Parathyroid adenoma (tissue), 2 donors: ENCODE results near the gene SLC8A3.

ENCODE experiments used
- H2AFZ ChIP-seq: fragments of 300-600 bp; sonication (generic); one replicate; pipeline ENCODE4 v1.7.0; 2017; ENCODE audit warnings: antibody characterized with exemption, mild to moderate bottlenecking
- H3K27ac ChIP-seq: fragments of 300-600 bp; sonication (generic); one replicate; pipeline ENCODE4 v1.7.0; 2017
- H3K27me3 ChIP-seq: fragments of 300-600 bp; sonication (generic); one replicate; pipeline ENCODE4 v1.7.0; 2017; ENCODE audit warnings: low read length; ENCODE audit not compliant: control insufficient read depth, insufficient read depth
- H3K36me3 ChIP-seq: fragments of 300-600 bp; sonication (generic); one replicate; pipeline ENCODE4 v1.7.0; 2017; ENCODE audit warnings: low read length; ENCODE audit not compliant: control insufficient read depth, insufficient read depth
- H3K4me1 ChIP-seq: fragments of 300-600 bp; sonication (generic); one replicate; pipeline ENCODE4 v1.7.0; 2017; ENCODE audit warnings: control low read depth
- H3K4me2 ChIP-seq: fragments of 300-600 bp; sonication (generic); one replicate; pipeline ENCODE4 v1.7.0; 2017; ENCODE audit warnings: low read length
- H3K4me3 ChIP-seq: fragments of 300-600 bp; sonication (generic); one replicate; pipeline ENCODE4 v1.7.0; 2017; ENCODE audit warnings: low read depth, low read length
- H3K79me2 ChIP-seq: fragments of 300-600 bp; sonication (generic); one replicate; pipeline ENCODE4 v1.7.0; 2017; ENCODE audit warnings: control low read depth
- H3K9ac ChIP-seq: fragments of 300-600 bp; sonication (generic); one replicate; pipeline ENCODE4 v1.7.0; 2017; ENCODE audit warnings: mild to moderate bottlenecking
- H3K9me3 ChIP-seq: fragments of 300-600 bp; sonication (generic); one replicate; pipeline ENCODE4 v1.7.0; 2017; ENCODE audit warnings: low read length; ENCODE audit not compliant: control insufficient read depth
- CTCF ChIP-seq: fragments of 300-600 bp; sonication (generic); IDR thresholded peaks from one replicate; pipeline ENCODE4 v1.7.0; 2017; ENCODE audit warnings: antibody characterized with exemption, mild to moderate bottlenecking
- donor health status: primary hyperparathyroidism.

Gene SLC8A3

DNA sequence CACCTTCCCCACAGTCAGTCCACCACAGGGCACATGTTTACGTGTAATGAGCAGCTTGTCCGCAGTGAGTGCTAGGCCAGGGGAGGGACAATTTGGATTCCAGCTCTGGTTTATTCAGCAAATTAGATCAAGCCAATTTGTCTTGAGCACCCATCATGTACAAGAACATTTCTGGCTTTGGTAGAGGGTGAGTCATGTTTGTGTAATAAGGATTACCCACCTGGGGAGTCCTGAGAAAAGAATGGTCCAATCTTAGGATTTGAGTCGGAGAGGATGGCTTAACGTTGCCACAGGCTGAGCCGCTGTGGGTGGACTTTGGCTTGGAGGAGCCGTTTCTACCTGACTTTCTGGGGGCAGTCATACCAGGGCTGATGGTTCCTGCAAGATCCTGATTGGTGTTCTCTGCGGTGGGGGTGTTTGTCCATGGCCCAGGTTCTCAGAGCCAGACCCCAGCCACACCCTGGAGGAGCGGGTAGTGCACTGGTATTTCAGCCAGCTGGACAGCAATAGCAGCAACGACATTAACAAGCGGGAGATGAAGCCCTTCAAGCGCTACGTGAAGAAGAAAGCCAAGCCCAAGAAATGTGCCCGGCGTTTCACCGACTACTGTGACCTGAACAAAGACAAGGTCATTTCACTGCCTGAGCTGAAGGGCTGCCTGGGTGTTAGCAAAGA is 165.8 kb downstream of the SLC8A3 start:
- Histone ChIP-seq H3K27ac (no peak overlapping the region), H3K9me3 (no peaks in the 10 kb centered on the region), H2AFZ (no peak overlapping the region), H3K9ac (no peak overlapping the region), H3K4me3 (no peak overlapping the region), H3K4me2 (no peak overlapping the region), H3K36me3 (no peaks in the 10 kb centered on the region), H3K4me1 (no peaks in the 10 kb centered on the region), H3K79me2 (no peaks in the 10 kb centered on the region), H3K27me3 (no peaks in the 10 kb centered on the region)
- no peak for TF ChIP-seq CTCF

GRCh38 chr14:70021548-70022220 is 167.1 kb downstream of the SLC8A3 start:
- no peak overlapping the region for H3K9ac ChIP-seq
- H2AFZ ChIP-seq, result no peak overlapping the region
- no peak for TF ChIP-seq CTCF
- H3K9me3 ChIP-seq, result no peaks in the 10 kb centered on the region
- no peak overlapping the region for H3K4me2 ChIP-seq
- H3K36me3 ChIP-seq, result no peaks in the 10 kb centered on the region
- H3K79me2 ChIP-seq, result no peaks in the 10 kb centered on the region
- no peaks in the 10 kb centered on the region for H3K4me1 ChIP-seq
- no peaks in the 10 kb centered on the region for H3K27me3 ChIP-seq
- no peak overlapping the region for H3K4me3 ChIP-seq
- no peak overlapping the region for H3K27ac ChIP-seq

GRCh38 chr14:70020352-70021170 is 168.2 kb downstream of the SLC8A3 start:
- Histone ChIP-seq H3K9me3 (no peaks in the 10 kb centered on the region), H3K9ac (no peak overlapping the region), H3K4me2 (no peak overlapping the region), H3K27ac (no peak overlapping the region), H3K4me1 (no peaks in the 10 kb centered on the region), H2AFZ (no peak overlapping the region), H3K27me3 (no peaks in the 10 kb centered on the region), H3K4me3 (no peak overlapping the region), H3K79me2 (no peaks in the 10 kb centered on the region), H3K36me3 (no peaks in the 10 kb centered on the region)
- no peak for TF ChIP-seq CTCF

GRCh38 chr14:70019695-70020094 is 169.1 kb downstream of the SLC8A3 start:
- H3K4me1 ChIP-seq, result no peaks in the 10 kb centered on the region
- TF ChIP-seq CTCF, result no peak
- H3K36me3 ChIP-seq, result no peaks in the 10 kb centered on the region
- no peaks in the 10 kb centered on the region for H3K27me3 ChIP-seq
- H2AFZ ChIP-seq, result no peak overlapping the region
- no peak overlapping the region for H3K27ac ChIP-seq
- no peak overlapping the region for H3K9ac ChIP-seq
- no peaks in the 10 kb centered on the region for H3K79me2 ChIP-seq
- H3K4me3 ChIP-seq, result no peak overlapping the region
- no peak overlapping the region for H3K4me2 ChIP-seq
- no peaks in the 10 kb centered on the region for H3K9me3 ChIP-seq
